Subcutaneous adipose tissue (tissue), 4 donors: ENCODE measurements around the gene PTPRF. TPM values are rescaled to one million over a fixed set of nuclear protein-coding genes. Genes with fewer than 3 reads are reported as not detected.

ENCODE experiments used
- total RNA-seq, 4 donors: library from RNA; depleted of rRNA; stranded (reverse); fragments of >200 nt; gene quantifications; one replicate each; pipeline ENCODE4 v1.1.0, GENCODE V29; 2016
- TF ChIP-seq, protein P1 (sequence below): fragments of 450-650 bp; IDR thresholded peaks from one replicate; pipeline ENCODE4 v1.5.1; 2016; ENCODE audit warnings: low read depth, mild to moderate bottlenecking, control low read depth, antibody characterized with exemption, moderate library complexity

PTPRF gene
- total RNA-seq, 4 donors from 2014 or later: 99.4 to 416 (median 125) TPM

DNA sequence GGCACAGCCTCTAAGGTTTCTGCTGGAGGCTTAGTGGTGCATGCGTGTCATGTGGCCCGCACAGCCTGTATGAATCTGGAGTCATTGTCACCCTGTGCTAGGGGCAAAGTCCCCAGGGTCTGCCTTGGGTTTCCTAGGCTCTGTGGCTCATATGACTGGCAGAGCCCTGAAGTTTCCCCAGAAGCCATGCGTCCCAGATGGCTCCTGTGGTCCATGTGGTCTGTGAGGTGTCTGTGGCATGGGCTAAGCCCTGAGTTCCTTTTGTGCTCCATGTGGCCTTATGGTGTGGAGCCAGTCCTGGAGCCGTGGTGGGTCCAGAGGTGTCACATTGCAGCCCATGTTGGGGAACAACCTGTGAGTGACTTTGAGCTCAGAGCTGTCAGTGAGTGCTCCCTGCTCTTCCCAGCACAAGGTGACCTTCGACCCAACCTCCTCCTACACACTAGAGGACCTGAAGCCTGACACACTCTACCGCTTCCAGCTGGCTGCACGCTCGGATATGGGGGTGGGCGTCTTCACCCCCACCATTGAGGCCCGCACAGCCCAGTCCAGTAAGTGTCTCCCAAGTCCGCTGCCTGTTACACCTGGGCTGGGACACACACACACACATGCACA lies 61.5 kb downstream of the PTPRF start:
- TF ChIP-seq, protein P1, sequence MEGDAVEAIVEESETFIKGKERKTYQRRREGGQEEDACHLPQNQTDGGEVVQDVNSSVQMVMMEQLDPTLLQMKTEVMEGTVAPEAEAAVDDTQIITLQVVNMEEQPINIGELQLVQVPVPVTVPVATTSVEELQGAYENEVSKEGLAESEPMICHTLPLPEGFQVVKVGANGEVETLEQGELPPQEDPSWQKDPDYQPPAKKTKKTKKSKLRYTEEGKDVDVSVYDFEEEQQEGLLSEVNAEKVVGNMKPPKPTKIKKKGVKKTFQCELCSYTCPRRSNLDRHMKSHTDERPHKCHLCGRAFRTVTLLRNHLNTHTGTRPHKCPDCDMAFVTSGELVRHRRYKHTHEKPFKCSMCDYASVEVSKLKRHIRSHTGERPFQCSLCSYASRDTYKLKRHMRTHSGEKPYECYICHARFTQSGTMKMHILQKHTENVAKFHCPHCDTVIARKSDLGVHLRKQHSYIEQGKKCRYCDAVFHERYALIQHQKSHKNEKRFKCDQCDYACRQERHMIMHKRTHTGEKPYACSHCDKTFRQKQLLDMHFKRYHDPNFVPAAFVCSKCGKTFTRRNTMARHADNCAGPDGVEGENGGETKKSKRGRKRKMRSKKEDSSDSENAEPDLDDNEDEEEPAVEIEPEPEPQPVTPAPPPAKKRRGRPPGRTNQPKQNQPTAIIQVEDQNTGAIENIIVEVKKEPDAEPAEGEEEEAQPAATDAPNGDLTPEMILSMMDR: no peak

DNA sequence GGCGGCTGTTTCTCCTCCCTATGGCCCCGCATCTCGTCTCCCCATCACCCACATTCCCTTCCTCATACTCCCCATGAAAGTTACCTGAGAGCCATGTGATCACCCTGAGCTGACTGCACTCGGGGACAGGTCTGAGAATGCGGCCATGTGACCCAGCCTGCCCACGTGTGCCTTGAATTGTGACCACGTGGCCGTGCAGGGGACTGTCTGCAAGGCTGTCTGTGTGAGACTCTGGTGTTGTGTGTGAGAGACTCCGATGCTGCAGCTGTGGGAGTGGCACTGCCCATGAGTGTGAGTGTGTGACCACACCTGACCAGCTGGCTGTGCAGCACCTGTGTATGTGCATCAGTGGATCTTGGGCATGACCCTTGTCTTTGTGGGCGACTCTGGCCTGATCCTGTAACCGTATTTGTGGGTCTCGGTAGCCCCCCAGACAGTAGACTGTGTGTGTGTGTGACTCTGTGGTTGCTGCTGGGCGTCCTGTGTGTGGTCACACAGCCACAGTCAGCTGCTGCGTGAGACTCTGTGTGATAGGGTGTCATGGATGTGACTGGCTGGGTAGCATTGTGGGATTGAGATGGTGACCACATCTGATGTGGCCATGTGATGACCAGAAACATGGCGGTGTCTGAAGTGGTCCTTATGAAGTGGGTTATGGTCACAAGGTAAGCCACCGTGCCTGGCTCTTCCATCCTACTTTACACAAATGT lies 62.4 kb downstream of the PTPRF start:
- TF ChIP-seq, protein P1: no peak

DNA sequence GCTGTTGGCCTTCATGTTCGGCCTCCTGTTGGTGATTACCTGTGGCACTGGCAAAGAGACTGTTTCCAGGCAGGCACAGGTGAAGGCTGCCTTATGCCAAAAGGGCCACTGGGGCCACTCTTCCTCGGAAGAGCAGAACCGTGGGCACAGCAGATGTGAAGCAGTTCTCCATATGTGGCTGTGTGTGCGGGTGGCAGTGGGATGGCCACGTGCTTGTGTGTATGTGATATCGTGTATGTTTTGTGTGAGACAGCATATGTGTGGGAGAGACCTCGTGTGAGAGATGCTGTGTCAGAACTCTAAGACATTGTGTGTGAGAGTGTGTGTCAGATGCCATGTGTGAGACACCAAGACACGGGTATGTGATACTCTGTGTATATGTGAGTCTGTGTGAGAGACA lies 65.9 kb downstream of the PTPRF start:
- TF ChIP-seq, protein P1: no peak

DNA sequence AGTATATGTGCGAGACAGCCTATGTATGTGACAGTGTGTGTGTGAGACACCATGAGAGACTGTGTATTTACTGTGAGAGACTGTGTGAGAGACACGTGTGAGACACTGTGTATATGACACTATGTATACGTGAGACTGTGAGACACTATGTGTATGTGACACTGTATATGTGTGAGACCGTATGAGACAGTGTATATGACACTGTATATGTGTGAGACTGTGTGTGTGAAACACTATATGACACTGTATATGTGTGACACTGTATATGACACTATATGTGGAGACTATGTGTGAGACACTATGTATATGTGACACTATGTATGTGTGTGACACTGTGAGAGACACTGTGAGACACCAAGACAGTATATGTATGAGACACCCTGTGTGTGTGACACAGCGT lies 66.3 kb downstream of the PTPRF start:
- TF ChIP-seq, protein P1: no peak

DNA sequence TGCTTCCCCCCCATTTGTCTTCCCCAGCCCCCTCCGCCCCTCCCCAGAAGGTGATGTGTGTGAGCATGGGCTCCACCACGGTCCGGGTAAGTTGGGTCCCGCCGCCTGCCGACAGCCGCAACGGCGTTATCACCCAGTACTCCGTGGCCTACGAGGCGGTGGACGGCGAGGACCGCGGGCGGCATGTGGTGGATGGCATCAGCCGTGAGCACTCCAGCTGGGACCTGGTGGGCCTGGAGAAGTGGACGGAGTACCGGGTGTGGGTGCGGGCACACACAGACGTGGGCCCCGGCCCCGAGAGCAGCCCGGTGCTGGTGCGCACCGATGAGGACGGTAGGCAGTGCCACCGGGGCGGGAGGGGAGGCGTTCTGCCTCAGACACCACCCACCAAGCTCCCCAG lies 67.0 kb downstream of the PTPRF start:
- TF ChIP-seq, protein P1: no peak

DNA sequence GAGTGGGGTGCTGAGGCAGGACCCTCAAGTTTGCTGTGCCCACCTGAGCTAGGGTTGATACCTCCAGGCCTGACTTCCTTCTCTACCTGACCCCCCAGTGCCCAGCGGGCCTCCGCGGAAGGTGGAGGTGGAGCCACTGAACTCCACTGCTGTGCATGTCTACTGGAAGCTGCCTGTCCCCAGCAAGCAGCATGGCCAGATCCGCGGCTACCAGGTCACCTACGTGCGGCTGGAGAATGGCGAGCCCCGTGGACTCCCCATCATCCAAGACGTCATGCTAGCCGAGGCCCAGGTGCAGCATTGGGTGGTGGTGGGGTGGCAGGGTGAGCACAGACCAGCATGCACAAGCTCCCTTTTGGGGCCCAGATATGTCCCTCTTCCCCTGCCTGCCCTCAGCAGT lies 67.9 kb downstream of the PTPRF start:
- TF ChIP-seq, protein P1: no peak

DNA sequence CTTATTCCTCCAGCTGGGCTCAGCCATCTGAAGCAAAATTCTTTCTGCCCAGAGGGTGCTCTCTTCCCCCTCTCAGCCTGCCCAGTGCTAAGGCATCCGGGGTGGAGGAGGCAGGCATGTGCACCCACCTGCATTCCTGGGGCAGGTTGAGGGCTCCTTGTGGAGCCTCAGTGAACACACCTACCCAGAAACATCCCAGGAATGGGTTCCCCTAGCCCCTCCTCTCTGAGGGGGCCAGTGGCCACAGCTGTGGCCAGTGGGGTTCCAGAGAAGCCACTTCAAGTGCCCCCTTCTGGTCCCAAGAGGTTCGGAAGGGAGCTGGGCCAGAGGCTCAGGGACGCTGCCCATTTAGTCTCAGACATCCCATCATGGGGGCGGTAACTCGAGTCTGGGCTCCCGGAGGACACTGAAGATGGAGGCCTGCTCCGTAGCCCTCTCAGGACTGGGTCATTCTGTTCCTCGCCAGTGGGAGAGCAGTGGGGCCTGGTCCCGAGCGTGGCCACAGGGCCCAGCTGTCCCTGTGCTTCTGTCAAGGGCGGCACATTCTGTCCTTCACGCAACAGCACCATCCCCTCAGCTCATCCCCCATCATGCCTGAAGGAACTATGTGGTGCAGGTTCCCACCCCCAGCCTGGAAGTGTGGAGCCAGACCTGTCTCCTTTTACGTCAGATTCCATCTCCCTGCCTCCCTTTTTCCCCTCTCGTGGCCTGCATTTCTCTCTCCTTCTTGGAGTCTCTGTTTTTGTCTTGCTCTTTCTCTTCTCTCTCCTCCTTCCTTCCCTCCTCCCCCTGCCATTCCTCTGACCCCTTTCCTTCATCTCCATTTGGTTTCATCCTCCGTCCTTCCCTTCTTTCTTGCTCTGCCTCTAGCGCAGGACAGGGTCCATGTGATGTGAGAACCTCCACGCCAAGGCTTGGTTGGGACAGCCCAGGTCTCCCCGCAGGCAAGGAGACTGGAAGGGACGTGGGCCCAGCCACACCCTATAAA lies 69.6 kb downstream of the PTPRF start:
- TF ChIP-seq, protein P1: no peak
